Loucy (cell line): ENCODE measurements around the gene RFX3.

Source experiments
- EZH2phosphoT487 ChIP-seq: fragments of 200-600 bp; IDR thresholded peaks from 2 replicates; pipeline ENCODE4 v1.6.1; 2018; ENCODE audit warnings: antibody characterized with exemption, mild to moderate bottlenecking, moderate library complexity, borderline replicate concordance
- TF ChIP-seq, protein P1 (sequence below): fragments of 200-600 bp; sonication (generic); conservative IDR thresholded peaks from 2 replicates; pipeline ENCODE4 v1.5.1; 2014; ENCODE audit warnings: mild to moderate bottlenecking, antibody characterized with exemption, low read length

DNA sequence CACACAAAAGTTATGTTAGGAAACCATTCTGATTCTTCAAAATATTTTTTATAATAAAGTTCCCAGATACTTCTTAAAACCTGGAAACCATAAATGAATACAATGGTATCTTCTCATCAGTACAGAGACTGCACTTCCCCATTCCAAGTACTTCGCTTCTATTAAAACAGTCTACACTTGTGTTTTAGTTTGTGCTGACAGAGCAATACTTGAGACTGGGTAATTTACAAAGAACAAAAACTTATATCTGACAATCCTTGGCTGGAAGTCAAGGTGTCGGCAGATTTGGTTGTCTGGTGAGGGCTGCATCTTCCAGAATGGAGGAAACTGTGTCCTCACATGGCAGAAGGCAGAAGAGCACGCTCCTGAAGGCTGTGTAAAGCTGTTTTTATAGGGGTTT, 70.1 kb downstream of the RFX3 start:
- TF ChIP-seq, protein P1, sequence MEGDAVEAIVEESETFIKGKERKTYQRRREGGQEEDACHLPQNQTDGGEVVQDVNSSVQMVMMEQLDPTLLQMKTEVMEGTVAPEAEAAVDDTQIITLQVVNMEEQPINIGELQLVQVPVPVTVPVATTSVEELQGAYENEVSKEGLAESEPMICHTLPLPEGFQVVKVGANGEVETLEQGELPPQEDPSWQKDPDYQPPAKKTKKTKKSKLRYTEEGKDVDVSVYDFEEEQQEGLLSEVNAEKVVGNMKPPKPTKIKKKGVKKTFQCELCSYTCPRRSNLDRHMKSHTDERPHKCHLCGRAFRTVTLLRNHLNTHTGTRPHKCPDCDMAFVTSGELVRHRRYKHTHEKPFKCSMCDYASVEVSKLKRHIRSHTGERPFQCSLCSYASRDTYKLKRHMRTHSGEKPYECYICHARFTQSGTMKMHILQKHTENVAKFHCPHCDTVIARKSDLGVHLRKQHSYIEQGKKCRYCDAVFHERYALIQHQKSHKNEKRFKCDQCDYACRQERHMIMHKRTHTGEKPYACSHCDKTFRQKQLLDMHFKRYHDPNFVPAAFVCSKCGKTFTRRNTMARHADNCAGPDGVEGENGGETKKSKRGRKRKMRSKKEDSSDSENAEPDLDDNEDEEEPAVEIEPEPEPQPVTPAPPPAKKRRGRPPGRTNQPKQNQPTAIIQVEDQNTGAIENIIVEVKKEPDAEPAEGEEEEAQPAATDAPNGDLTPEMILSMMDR, result no peak
- no peak for TF ChIP-seq EZH2phosphoT487
